OCI-LY1 (cell line): ENCODE measurements around the gene CXCR3.
"Not testable (repeated sequence)": the region's sequence is repeated elsewhere in the genome, so short reads cannot be mapped to it uniquely, and the experiment has no call there.

Experiments used
- H2AFZ ChIP-seq: fragments of 200-600 bp; sonication (generic), shearing (Covaris generic); 2 replicates; pipeline ENCODE4 v1.6.0; 2014; ENCODE audit warnings: antibody characterized with exemption, mild to moderate bottlenecking, low read length
- H3F3A ChIP-seq: fragments of 200-600 bp; sonication (generic), shearing (Covaris generic); 2 replicates; pipeline ENCODE4 v1.6.0; 2014; ENCODE audit warnings: mild to moderate bottlenecking, antibody characterized with exemption, low read length, moderate library complexity; ENCODE audit not compliant: insufficient read depth
- H3K27ac ChIP-seq: fragments of 200-600 bp; sonication (generic); 2 replicates; pipeline ENCODE4 v1.5.1; 2014; ENCODE audit warnings: low read length, mixed run types, mild to moderate bottlenecking, low read depth; ENCODE audit not compliant: poor library complexity, severe bottlenecking
- H3K27me3 ChIP-seq: fragments of 200-600 bp; sonication (generic); 2 replicates; pipeline ENCODE4 v1.6.0; 2014; ENCODE audit warnings: antibody characterized with exemption, mild to moderate bottlenecking, low read length, moderate library complexity; ENCODE audit not compliant: insufficient read depth
- H3K36me3 ChIP-seq: fragments of 200-600 bp; sonication (generic); 2 replicates; pipeline ENCODE4 v1.6.1; 2014; ENCODE audit warnings: mild to moderate bottlenecking, antibody characterized with exemption, low read length, moderate library complexity, mixed read lengths; ENCODE audit not compliant: insufficient read depth
- H3K4me1 ChIP-seq: fragments of 200-600 bp; sonication (generic); 2 replicates; pipeline ENCODE4 v1.5.1; 2014; ENCODE audit warnings: mild to moderate bottlenecking, low read length, moderate library complexity; ENCODE audit not compliant: insufficient read depth, severe bottlenecking
- H3K4me2 ChIP-seq: fragments of 200-600 bp; sonication (generic), shearing (Covaris generic); 2 replicates; pipeline ENCODE4 v1.6.1; 2014; ENCODE audit warnings: low read length
- H3K4me3 ChIP-seq: fragments of 200-600 bp; sonication (generic); 2 replicates; pipeline ENCODE4 v1.5.1; 2014; ENCODE audit warnings: low read length, low read depth, mild to moderate bottlenecking, mixed read lengths; ENCODE audit not compliant: poor library complexity, severe bottlenecking
- H3K79me2 ChIP-seq: fragments of 200-600 bp; shearing (Covaris generic); 2 replicates; pipeline ENCODE4 v1.6.1; 2016; ENCODE audit warnings: mixed run types, low read length, mixed read lengths; ENCODE audit not compliant: insufficient read depth
- H3K9ac ChIP-seq: fragments of 200-600 bp; sonication (generic), shearing (Covaris generic); 2 replicates; pipeline ENCODE4 v1.6.1; 2014; ENCODE audit warnings: mild to moderate bottlenecking, low read length, mixed read lengths
- H3K9me2 ChIP-seq: fragments of 200-600 bp; sonication (generic), shearing (Covaris generic); 2 replicates; pipeline ENCODE4 v1.6.1; 2014; ENCODE audit warnings: low read depth, mild to moderate bottlenecking, low read length, mixed read lengths
- H3K9me3 ChIP-seq: fragments of 200-600 bp; shearing (Covaris generic); 2 replicates; pipeline ENCODE4 v1.6.1; 2014; ENCODE audit warnings: low read length, mixed read lengths
- H4K20me1 ChIP-seq: fragments of 200-600 bp; sonication (generic), shearing (Covaris generic); 2 replicates; pipeline ENCODE4 v1.6.0; 2016; ENCODE audit warnings: mild to moderate bottlenecking, low read length; ENCODE audit not compliant: insufficient read depth
- CTCF ChIP-seq: fragments of 200-600 bp; sonication (generic), shearing (Covaris generic); IDR thresholded peaks from 2 replicates; pipeline ENCODE4 v1.5.1; 2017; ENCODE audit warnings: mild to moderate bottlenecking, antibody characterized with exemption, low read length, moderate library complexity, mixed read lengths
- EZH2 ChIP-seq: fragments of 200-600 bp; sonication (generic), shearing (Covaris generic); IDR thresholded peaks from 2 replicates; pipeline ENCODE4 v1.8.0; 2017; ENCODE audit warnings: borderline replicate concordance, mixed run types, mild to moderate bottlenecking, antibody characterized with exemption, low read length, moderate library complexity, mixed read lengths

Gene CXCR3

GRCh38 chrX:71650333-71650969 lies 32.1 kb upstream of the CXCR3 start:
- no peak for TF ChIP-seq EZH2
- TF ChIP-seq CTCF = peak; percentile 22; the same call in 1 of the 2 replicates
- H3K4me1 ChIP-seq = no peaks in the 10 kb centered on the region
- H3K79me2 ChIP-seq = no peaks in the 10 kb centered on the region
- H3K4me2 ChIP-seq = no peak overlapping the region
- H3K9me2 ChIP-seq = no peaks in the 10 kb centered on the region
- no peaks in the 10 kb centered on the region for H3F3A ChIP-seq
- H3K36me3 ChIP-seq = no peaks in the 10 kb centered on the region
- H2AFZ ChIP-seq = no peak overlapping the region
- no peaks in the 10 kb centered on the region for H3K9me3 ChIP-seq
- H3K9ac ChIP-seq = no peak overlapping the region
- no peaks in the 10 kb centered on the region for H3K27me3 ChIP-seq
- H3K4me3 ChIP-seq = no peak overlapping the region
- H3K27ac ChIP-seq = no peak overlapping the region
- H4K20me1 ChIP-seq = no peaks in the 10 kb centered on the region

GRCh38 chrX:71644406-71644805 lies 26.1 kb upstream of the CXCR3 start:
- H3K9me2 ChIP-seq, H2AFZ ChIP-seq: not testable (repeated sequence)

GRCh38 chrX:71640002-71640401 lies 21.7 kb upstream of the CXCR3 start:
- Histone ChIP-seq H3K27me3 (no peaks in the 10 kb centered on the region), H3K4me3 (no peak overlapping the region), H3K4me2 (no peak overlapping the region), H3K9me3 (no peaks in the 10 kb centered on the region), H3F3A (no peaks in the 10 kb centered on the region), H2AFZ (no peak overlapping the region), H3K36me3 (no peaks in the 10 kb centered on the region), H3K4me1 (peaks cover 21% of the 10 kb centered on the region), H3K27ac (no peak overlapping the region), H3K79me2 (no peaks in the 10 kb centered on the region), H3K9ac (no peak overlapping the region), H3K9me2 (no peaks in the 10 kb centered on the region), H4K20me1 (no peaks in the 10 kb centered on the region)
- TF ChIP-seq EZH2 (no peak), CTCF (no peak)

More at GRCh38 chrX:71644406-71644805, 26.1 kb upstream of the CXCR3 start:
- H3K27me3 ChIP-seq, H3K27ac ChIP-seq, H3K4me1 ChIP-seq, H3K36me3 ChIP-seq, H3K9me3 ChIP-seq, H3K79me2 ChIP-seq, H3K4me3 ChIP-seq, H3K9ac ChIP-seq, H3F3A ChIP-seq, H4K20me1 ChIP-seq, H3K4me2 ChIP-seq: not testable (repeated sequence)

GRCh38 chrX:71638409-71638808 lies 20.1 kb upstream of the CXCR3 start:
- Histone ChIP-seq H2AFZ (no peak overlapping the region), H3K27ac (no peak overlapping the region)

More at GRCh38 chrX:71638409-71638808, 20.1 kb upstream of the CXCR3 start:
- no peaks in the 10 kb centered on the region for H4K20me1 ChIP-seq
- H3K27me3 ChIP-seq = no peaks in the 10 kb centered on the region
- H3K9me2 ChIP-seq = no peaks in the 10 kb centered on the region
- H3K4me2 ChIP-seq = no peak overlapping the region
- no peaks in the 10 kb centered on the region for H3K36me3 ChIP-seq
- H3K4me1 ChIP-seq = peaks cover 21% of the 10 kb centered on the region
- H3K9me3 ChIP-seq = no peaks in the 10 kb centered on the region
- no peak overlapping the region for H3K4me3 ChIP-seq
- H3K9ac ChIP-seq = no peak overlapping the region
- no peak for TF ChIP-seq CTCF
- no peak for TF ChIP-seq EZH2
- H3F3A ChIP-seq = no peaks in the 10 kb centered on the region
- no peaks in the 10 kb centered on the region for H3K79me2 ChIP-seq
